ENCODE measurements around the gene B3GALNT2.
A peak's percentile ranks its signal among the peaks of the same experiment; 100 is the strongest.

The B3GALNT2 gene

GRCh38 chr1:235410467-235410866, 93.8 kb downstream of the B3GALNT2 start:
- Mint-ChIP-seq H3K27ac (ENCODE audit: low read depth) (no peak overlapping the region), H3K27me3 (no peaks in the 10 kb centered on the region), H3K4me3 (no peak overlapping the region), H3K4me1 (peaks cover 4% of the 10 kb centered on the region), H3K36me3 (ENCODE audit: insufficient read depth) (peaks cover 2% of the 10 kb centered on the region), H3K9me3 (no peaks in the 10 kb centered on the region)
- ATAC-seq (replicated peaks; ENCODE audit: extremely low read depth, poor library complexity, severe bottlenecking) (no peak), DNase-seq (ENCODE audit: low spot score in 2 of 2) (no peak)

GRCh38 chr1:235409042-235409820, 95.0 kb downstream of the B3GALNT2 start:
- Mint-ChIP-seq H3K27me3 (no peaks in the 10 kb centered on the region), H3K27ac (ENCODE audit: low read depth) (no peak overlapping the region), H3K4me3 (no peak overlapping the region), H3K9me3 (no peaks in the 10 kb centered on the region), H3K36me3 (ENCODE audit: insufficient read depth) (no peaks in the 10 kb centered on the region), H3K4me1 (peaks cover 4% of the 10 kb centered on the region)
- ATAC-seq (replicated peaks; ENCODE audit: extremely low read depth, poor library complexity, severe bottlenecking) (no peak), DNase-seq (ENCODE audit: low spot score in 2 of 2) (no peak)

DNA sequence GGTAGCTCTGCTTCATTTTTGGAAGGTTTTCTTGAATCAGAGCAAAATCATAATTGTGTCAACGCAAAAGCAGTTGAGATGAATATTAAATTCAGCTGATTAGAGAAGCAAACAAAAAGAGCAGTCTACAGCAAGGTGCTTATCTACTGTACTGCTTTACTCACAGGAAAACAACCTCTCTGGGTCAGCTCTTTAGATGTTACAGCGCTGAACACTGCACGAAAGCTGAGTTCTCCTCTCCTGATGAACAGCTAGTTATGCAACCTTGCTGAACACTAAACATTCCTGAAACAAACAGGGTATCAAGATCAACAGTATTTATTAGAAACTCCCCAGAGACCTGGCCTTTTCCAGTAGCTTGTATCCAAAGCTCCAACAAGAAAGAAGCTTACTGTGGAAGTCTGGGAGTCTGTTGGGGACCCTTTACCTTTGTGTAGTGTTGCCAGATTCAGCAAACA, 95.7 kb downstream of the B3GALNT2 start:
- H3K36me3 Mint-ChIP-seq (ENCODE audit: insufficient read depth), result no peaks in the 10 kb centered on the region
- peaks cover 4% of the 10 kb centered on the region for H3K4me1 Mint-ChIP-seq
- DNase-seq (ENCODE audit: low spot score in 2 of 2) (no peak), ATAC-seq (replicated peaks; ENCODE audit: extremely low read depth, poor library complexity, severe bottlenecking) (no peak)
- no peak overlapping the region for H3K4me3 Mint-ChIP-seq
- no peaks in the 10 kb centered on the region for H3K27me3 Mint-ChIP-seq
- H3K27ac Mint-ChIP-seq (ENCODE audit: low read depth), result no peak overlapping the region
- no peaks in the 10 kb centered on the region for H3K9me3 Mint-ChIP-seq

- H3K4me1 Mint-ChIP-seq, result peaks cover 4% of the 10 kb centered on the region
- DNase-seq (ENCODE audit: low spot score in 2 of 2) (no peak), ATAC-seq (replicated peaks; ENCODE audit: extremely low read depth, poor library complexity, severe bottlenecking) (no peak)
- H3K27ac Mint-ChIP-seq (ENCODE audit: low read depth), result no peak overlapping the region
- H3K4me3 Mint-ChIP-seq, result no peak overlapping the region
- no peaks in the 10 kb centered on the region for H3K27me3 Mint-ChIP-seq
- H3K9me3 Mint-ChIP-seq, result no peaks in the 10 kb centered on the region
- H3K36me3 Mint-ChIP-seq (ENCODE audit: insufficient read depth), result no peaks in the 10 kb centered on the region
Measured at GRCh38 chr1:235407419-235407818, 96.8 kb downstream of the B3GALNT2 start.

- Mint-ChIP-seq H3K27ac (ENCODE audit: low read depth) (no peak overlapping the region), H3K27me3 (no peaks in the 10 kb centered on the region), H3K36me3 (ENCODE audit: insufficient read depth) (peaks cover 5% of the 10 kb centered on the region), H3K4me1 (peaks cover 7% of the 10 kb centered on the region), H3K9me3 (no peaks in the 10 kb centered on the region), H3K4me3 (no peak overlapping the region)
- DNase-seq (ENCODE audit: low spot score in 2 of 2), result no peak
- no peak for ATAC-seq (replicated peaks; ENCODE audit: extremely low read depth, poor library complexity, severe bottlenecking)
Measured at GRCh38 chr1:235404190-235404589, 100.1 kb downstream of the B3GALNT2 start.

GRCh38 chr1:235403593-235403992, 100.7 kb downstream of the B3GALNT2 start:
- DNase-seq (ENCODE audit: low spot score in 2 of 2) (no peak), ATAC-seq (replicated peaks; ENCODE audit: extremely low read depth, poor library complexity, severe bottlenecking) (no peak)
- no peak overlapping the region for H3K27ac Mint-ChIP-seq (ENCODE audit: low read depth)
- no peaks in the 10 kb centered on the region for H3K9me3 Mint-ChIP-seq
- H3K27me3 Mint-ChIP-seq, result no peaks in the 10 kb centered on the region
- no peak overlapping the region for H3K4me3 Mint-ChIP-seq
- H3K36me3 Mint-ChIP-seq (ENCODE audit: insufficient read depth), result peaks cover 5% of the 10 kb centered on the region
- H3K4me1 Mint-ChIP-seq, result peaks cover 9% of the 10 kb centered on the region

DNA sequence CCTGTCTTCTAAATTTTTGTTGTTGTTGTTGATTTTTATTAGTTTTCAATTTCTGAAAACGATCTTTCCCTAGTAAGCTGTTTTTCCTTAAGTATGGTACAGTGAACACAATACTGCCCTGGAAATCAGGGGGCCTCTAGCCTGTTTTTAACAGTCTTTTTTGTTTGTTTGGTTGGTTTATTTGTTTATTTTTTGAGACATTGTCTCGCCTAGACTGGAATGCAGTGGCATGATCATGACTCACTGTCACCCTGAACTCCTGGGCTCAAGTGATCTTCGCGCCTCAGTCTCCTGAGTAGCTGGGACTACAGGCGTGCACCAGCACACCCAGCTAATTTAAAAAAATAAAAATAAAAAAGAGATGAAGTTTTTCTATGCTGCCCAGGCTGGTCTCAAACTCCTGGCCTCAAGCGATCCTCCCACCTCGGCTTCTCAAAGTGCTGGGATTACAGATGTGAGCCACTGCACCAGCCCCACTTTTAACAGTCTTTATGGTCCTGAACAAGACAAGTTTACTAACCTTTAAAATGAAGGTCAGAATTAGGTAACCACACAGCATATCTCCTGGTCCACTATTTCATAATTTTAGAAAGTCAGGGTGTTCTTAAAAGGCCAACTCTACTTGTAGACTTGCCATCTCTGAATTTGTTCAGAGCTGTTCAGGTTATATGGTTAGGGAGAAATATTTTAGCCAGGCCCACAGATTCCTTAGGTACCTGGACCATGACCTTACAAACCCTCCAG, 101.6 kb downstream of the B3GALNT2 start:
- Mint-ChIP-seq H3K4me1 (peaks cover 13% of the 10 kb centered on the region), H3K36me3 (ENCODE audit: insufficient read depth) (peaks cover 5% of the 10 kb centered on the region), H3K4me3 (no peak overlapping the region), H3K27me3 (no peaks in the 10 kb centered on the region), H3K27ac (ENCODE audit: low read depth) (no peak overlapping the region), H3K9me3 (no peaks in the 10 kb centered on the region)
- DNase-seq (ENCODE audit: low spot score in 2 of 2), result no peak
- no peak for ATAC-seq (replicated peaks; ENCODE audit: extremely low read depth, poor library complexity, severe bottlenecking)

GRCh38 chr1:235401251-235401650, 103.0 kb downstream of the B3GALNT2 start:
- DNase-seq (ENCODE audit: low spot score in 2 of 2) (no peak), ATAC-seq (replicated peaks; ENCODE audit: extremely low read depth, poor library complexity, severe bottlenecking) (no peak)
- H3K9me3 Mint-ChIP-seq, result no peaks in the 10 kb centered on the region
- H3K4me1 Mint-ChIP-seq, result peaks cover 15% of the 10 kb centered on the region
- H3K27ac Mint-ChIP-seq (ENCODE audit: low read depth), result peak overlapping the region; percentile 19
- peaks cover 5% of the 10 kb centered on the region for H3K36me3 Mint-ChIP-seq (ENCODE audit: insufficient read depth)
- H3K4me3 Mint-ChIP-seq, result no peak overlapping the region
- H3K27me3 Mint-ChIP-seq, result no peaks in the 10 kb centered on the region

All from central memory CD8-positive, alpha-beta T cell (primary cell).